Neural cell (in vitro differentiated cells): ENCODE data around the gene STPG3. TPM values are rescaled to one million over a fixed set of nuclear protein-coding genes. Genes with fewer than 3 reads are reported as not detected.

Source experiments
- H2AFZ ChIP-seq: fragments of 200-600, 300-800 bp; sonication (generic), shearing (Covaris generic); 2 replicates; pipeline ENCODE4 v1.6.0; 2014; ENCODE audit warnings: low read depth, mild to moderate bottlenecking, antibody characterized with exemption, low read length, moderate library complexity
- H3F3A ChIP-seq: fragments of 200-600 bp; shearing (Covaris generic); 2 replicates; pipeline ENCODE4 v1.6.1; 2016; ENCODE audit warnings: mild to moderate bottlenecking, moderate library complexity, mixed read lengths, antibody characterized with exemption, low read length; ENCODE audit not compliant: insufficient read depth, poor library complexity, severe bottlenecking
- H3K27ac ChIP-seq: fragments of 200-600, 300-800 bp; sonication (generic), shearing (Covaris generic); 2 replicates; pipeline ENCODE4 v1.5.1; 2014; ENCODE audit warnings: mild to moderate bottlenecking, low read length, moderate library complexity
- H3K27me3 ChIP-seq: fragments of 300-800, 200-600 bp; sonication (generic), shearing (Covaris generic); 2 replicates; pipeline ENCODE4 v1.6.0; 2014; ENCODE audit warnings: mild to moderate bottlenecking, low read depth, low read length, moderate library complexity; ENCODE audit not compliant: insufficient read depth
- H3K36me3 ChIP-seq: fragments of 300-800, 200-600 bp; sonication (generic), shearing (Covaris generic); 2 replicates; pipeline ENCODE4 v1.5.1; 2014; ENCODE audit warnings: mild to moderate bottlenecking, antibody characterized with exemption, low read length, moderate library complexity; ENCODE audit not compliant: insufficient read depth
- H3K4me2 ChIP-seq: fragments of 300-800, 200-600 bp; sonication (generic), shearing (Covaris generic); 2 replicates; pipeline ENCODE4 v1.6.0; 2014; ENCODE audit warnings: mild to moderate bottlenecking, low read length
- H3K4me3 ChIP-seq: fragments of 300-800, 200-600 bp; sonication (generic), shearing (Covaris generic); 2 replicates; pipeline ENCODE4 v1.5.1; 2014; ENCODE audit warnings: mild to moderate bottlenecking, low read length, moderate library complexity
- H3K79me2 ChIP-seq: fragments of 200-600 bp; shearing (Covaris generic); replicated peaks from 2 replicates; pipeline ENCODE4 v1.6.0; 2014; ENCODE audit warnings: mild to moderate bottlenecking, low read length, moderate library complexity; ENCODE audit not compliant: insufficient read depth
- H3K9ac ChIP-seq: fragments of 300-800, 200-600 bp; sonication (generic), shearing (Covaris generic); 2 replicates; pipeline ENCODE4 v1.6.1; 2016; ENCODE audit warnings: mild to moderate bottlenecking, low read length, mixed read lengths
- H3K9me2 ChIP-seq: fragments of 200-600 bp; shearing (Covaris generic); 2 replicates; pipeline ENCODE4 v1.6.1; 2016; ENCODE audit warnings: mild to moderate bottlenecking, low read length, mixed read lengths; ENCODE audit not compliant: insufficient read depth
- H3K9me3 ChIP-seq: fragments of 200-600, 300-800 bp; sonication (generic), shearing (Covaris generic); 2 replicates; pipeline ENCODE4 v1.6.1; 2016; ENCODE audit warnings: mild to moderate bottlenecking, mixed run types, low read length, moderate library complexity, mixed read lengths
- H4K20me1 ChIP-seq: fragments of 200-600 bp; shearing (Covaris generic); 2 replicates; pipeline ENCODE4 v1.6.1; 2016; ENCODE audit warnings: mild to moderate bottlenecking, mixed run types; ENCODE audit not compliant: insufficient read depth
- CTCF ChIP-seq: fragments of 450-650 bp; IDR thresholded peaks from 2 replicates; pipeline ENCODE4 v1.5.1; 2014; ENCODE audit warnings: antibody characterized with exemption, mild to moderate bottlenecking, moderate library complexity; ENCODE audit not compliant: poor library complexity, severe bottlenecking
- EP300 ChIP-seq: fragments of 450-650 bp; conservative IDR thresholded peaks from 2 replicates; pipeline ENCODE4 v1.6.1; 2014; ENCODE audit warnings: antibody characterized with exemption, mild to moderate bottlenecking, moderate library complexity; ENCODE audit not compliant: poor library complexity, severe bottlenecking
- EZH2 ChIP-seq: fragments of 200-600, 300-800 bp; shearing (Covaris generic), sonication (generic); IDR thresholded peaks from 2 replicates; pipeline ENCODE4 v1.6.1; 2014; ENCODE audit warnings: antibody characterized with exemption, low read length, borderline replicate concordance, mild to moderate bottlenecking; ENCODE audit not compliant: insufficient read depth, poor library complexity, severe bottlenecking
- MXI1 ChIP-seq: fragments of 450-650 bp; conservative IDR thresholded peaks from 2 replicates; pipeline ENCODE4 v1.6.1; 2014; ENCODE audit warnings: antibody characterized with exemption, mild to moderate bottlenecking; ENCODE audit not compliant: poor library complexity, severe bottlenecking
- POLR2AphosphoS5 ChIP-seq: IDR thresholded peaks from 2 replicates; pipeline ENCODE4 v1.6.1; 2012
- RAD21 ChIP-seq: fragments of 450-650 bp; conservative IDR thresholded peaks from 2 replicates; pipeline ENCODE4 v1.6.1; 2014; ENCODE audit warnings: antibody characterized with exemption, mild to moderate bottlenecking, moderate library complexity
- REST ChIP-seq: IDR thresholded peaks from 2 replicates; pipeline ENCODE4 v1.6.1; 2012; ENCODE audit warnings: borderline replicate concordance
- SMC3 ChIP-seq: fragments of 450-650 bp; conservative IDR thresholded peaks from 2 replicates; pipeline ENCODE4 v1.6.1; 2014; ENCODE audit warnings: antibody characterized with exemption, mild to moderate bottlenecking, moderate library complexity; ENCODE audit not compliant: poor library complexity
- TAF1 ChIP-seq: IDR thresholded peaks from 2 replicates; pipeline ENCODE4 v1.6.1; 2012; ENCODE audit warnings: low read depth
- polyA plus RNA-seq: library from polyadenylated mRNA; depleted of rRNA; stranded (reverse); fragments of >200 nt; gene quantifications from 2 replicates; pipeline ENCODE4 v1.2.3, GENCODE V29; 2014

STPG3 gene
- polyA plus RNA-seq, 1 donor from 2014 or later = not detected

DNA sequence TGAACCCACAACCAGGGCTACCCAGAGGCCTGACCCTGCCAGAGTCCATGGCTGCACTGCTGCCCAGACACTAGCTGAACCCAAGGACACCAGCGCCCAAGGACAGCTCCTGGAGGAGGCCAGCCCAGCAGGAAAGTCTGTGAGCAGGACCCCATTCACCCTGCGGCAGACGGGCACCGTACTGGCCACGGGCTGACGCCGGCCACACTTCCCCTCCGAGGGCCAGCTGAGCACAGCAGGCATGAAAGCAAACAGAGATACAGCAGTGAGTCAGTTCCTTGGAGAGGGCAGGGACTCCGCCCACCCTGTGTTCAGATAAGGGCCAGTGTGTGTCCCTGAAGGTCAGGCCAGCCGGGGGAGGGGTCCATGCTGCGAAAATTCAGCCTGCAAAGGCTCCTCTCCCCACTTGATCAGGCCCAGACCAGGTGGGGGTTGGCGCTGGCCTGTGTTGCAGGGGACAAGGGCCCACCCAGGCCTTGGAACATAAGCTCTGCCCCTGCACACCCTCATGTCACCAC lies 32.3 kb upstream of the STPG3 start:
- Histone ChIP-seq H3K9ac (no peak overlapping the region), H3K36me3 (no peaks in the 10 kb centered on the region), H3K4me3 (no peak overlapping the region), H3K79me2 (no peaks in the 10 kb centered on the region), H3K9me3 (no peaks in the 10 kb centered on the region), H3K27me3 (no peaks in the 10 kb centered on the region), H3F3A (no peaks in the 10 kb centered on the region), H4K20me1 (no peaks in the 10 kb centered on the region), H3K9me2 (no peaks in the 10 kb centered on the region), H3K27ac (no peak overlapping the region), H3K4me2 (no peak overlapping the region), H2AFZ (no peak overlapping the region)
- no peak for TF ChIP-seq POLR2AphosphoS5
- no peak for TF ChIP-seq MXI1
- TF ChIP-seq SMC3 = no peak
- TF ChIP-seq TAF1 = no peak
- no peak for TF ChIP-seq RAD21

DNA sequence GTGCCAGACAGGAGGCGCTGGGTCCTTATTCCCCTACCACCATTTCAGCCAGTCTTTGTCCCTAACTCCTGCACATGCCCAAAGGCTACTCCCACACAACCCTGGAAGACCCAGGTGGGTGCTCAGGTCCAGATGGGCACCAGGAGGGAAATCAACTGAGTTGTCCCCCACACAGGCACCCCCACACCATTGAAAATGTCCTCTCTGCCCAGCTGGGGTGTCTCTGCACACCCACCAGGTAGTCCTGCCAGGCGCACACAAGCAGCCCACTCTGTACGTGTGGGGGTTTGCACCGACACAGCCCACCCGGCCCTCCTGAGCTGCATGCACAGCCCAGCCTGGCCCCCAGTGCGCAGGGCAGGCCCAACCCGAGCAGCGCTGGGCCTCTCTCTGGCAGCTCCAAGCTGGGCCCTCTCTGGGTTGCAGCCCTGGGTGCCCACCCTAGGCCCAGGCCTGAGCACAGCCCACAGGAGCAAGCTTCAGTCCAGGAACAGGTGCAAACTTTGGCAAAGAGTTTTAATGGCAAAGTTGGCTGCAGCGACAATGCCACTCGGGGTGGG lies 31.2 kb upstream of the STPG3 start:
- no peaks in the 10 kb centered on the region for H3F3A ChIP-seq
- H4K20me1 ChIP-seq = no peaks in the 10 kb centered on the region
- H3K4me3 ChIP-seq = no peak overlapping the region
- no peaks in the 10 kb centered on the region for H3K27me3 ChIP-seq
- no peaks in the 10 kb centered on the region for H3K9me3 ChIP-seq
- no peaks in the 10 kb centered on the region for H3K36me3 ChIP-seq
- H3K4me2 ChIP-seq = no peak overlapping the region
- no peak overlapping the region for H3K27ac ChIP-seq
- no peaks in the 10 kb centered on the region for H3K9me2 ChIP-seq
- no peaks in the 10 kb centered on the region for H3K79me2 ChIP-seq
- H3K9ac ChIP-seq = no peak overlapping the region
- no peak overlapping the region for H2AFZ ChIP-seq
- TF ChIP-seq SMC3 (no peak), MXI1 (no peak), RAD21 (no peak), CTCF (no peak), REST (no peak), TAF1 (no peak), EP300 (no peak), POLR2AphosphoS5 (no peak), EZH2 (no peak)
